ENCODE measurements around the gene SND1.

- TF ChIP-seq, protein P1, sequence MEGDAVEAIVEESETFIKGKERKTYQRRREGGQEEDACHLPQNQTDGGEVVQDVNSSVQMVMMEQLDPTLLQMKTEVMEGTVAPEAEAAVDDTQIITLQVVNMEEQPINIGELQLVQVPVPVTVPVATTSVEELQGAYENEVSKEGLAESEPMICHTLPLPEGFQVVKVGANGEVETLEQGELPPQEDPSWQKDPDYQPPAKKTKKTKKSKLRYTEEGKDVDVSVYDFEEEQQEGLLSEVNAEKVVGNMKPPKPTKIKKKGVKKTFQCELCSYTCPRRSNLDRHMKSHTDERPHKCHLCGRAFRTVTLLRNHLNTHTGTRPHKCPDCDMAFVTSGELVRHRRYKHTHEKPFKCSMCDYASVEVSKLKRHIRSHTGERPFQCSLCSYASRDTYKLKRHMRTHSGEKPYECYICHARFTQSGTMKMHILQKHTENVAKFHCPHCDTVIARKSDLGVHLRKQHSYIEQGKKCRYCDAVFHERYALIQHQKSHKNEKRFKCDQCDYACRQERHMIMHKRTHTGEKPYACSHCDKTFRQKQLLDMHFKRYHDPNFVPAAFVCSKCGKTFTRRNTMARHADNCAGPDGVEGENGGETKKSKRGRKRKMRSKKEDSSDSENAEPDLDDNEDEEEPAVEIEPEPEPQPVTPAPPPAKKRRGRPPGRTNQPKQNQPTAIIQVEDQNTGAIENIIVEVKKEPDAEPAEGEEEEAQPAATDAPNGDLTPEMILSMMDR (IDR thresholded peaks at IDR 0.05 in 8 of 11, conservative IDR thresholded peaks at IDR 0.05 in 3 of 11): no peak
- no peak for TF ChIP-seq POLR2A (IDR thresholded peaks at IDR 0.05)
Measured at GRCh38 chr7:127928222-127928621, 276.2 kb downstream of the SND1 start.
